Measurements from ENCODE around the gene SLC30A5. TPM values are rescaled to one million over a fixed set of nuclear protein-coding genes. Genes with fewer than 3 reads are reported as not detected.
"Not testable (repeated sequence)": the region's sequence is repeated elsewhere in the genome, so short reads cannot be mapped to it uniquely, and the experiment has no call there.

The SLC30A5 gene
- total RNA-seq, 4 donors from 2014 or later: 29.2 to 35.1 (median 32.5) TPM

DNA sequence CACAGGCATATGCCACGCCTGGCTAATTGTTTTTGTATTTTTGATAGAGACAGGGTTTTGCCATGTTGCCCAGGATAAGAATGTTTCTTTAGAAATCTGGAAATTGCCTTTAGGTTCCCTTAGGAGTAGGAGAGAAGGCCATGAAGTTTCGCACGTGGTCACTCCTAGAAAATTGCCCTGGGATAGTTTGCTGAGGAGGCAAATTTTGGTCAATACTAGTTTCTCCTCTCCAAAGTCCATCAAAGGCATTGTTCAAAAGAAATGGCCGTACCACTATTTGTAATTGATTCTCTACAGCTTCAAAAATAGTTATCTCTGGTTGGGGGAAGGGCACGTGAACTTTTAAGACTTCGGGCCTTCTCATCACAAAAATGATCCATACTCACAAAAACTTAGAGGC lies 845 bp upstream of the SLC30A5 start:
- H3K4me3 ChIP-seq: no peak overlapping the region
- 87% methylated on average over 6 of the region's 6 CpGs for WGBS
- TF ChIP-seq EP300 (IDR thresholded peaks at IDR 0.05) (no peak), CTCF (IDR thresholded peaks at IDR 0.05) (no peak), POLR2AphosphoS5 (IDR thresholded peaks at IDR 0.05) (no peak), POLR2A (IDR thresholded peaks at IDR 0.05; ENCODE audit: low read depth) (no peak)
- H3K27ac ChIP-seq (replicated peaks in 1 of 4): no peak overlapping the region
- H3K4me1 ChIP-seq: peaks cover 13 to 30% (median 27%) of the 10 kb centered on the region in 4 donors
- intact Hi-C loops (cut with DNase I): loop anchor here (5.0 kb wide), 3 partner anchors 51 to 239 kb away; partner anchors contain the start of gene CCDC125
- peaks cover 4 to 21% (median 12%) of the 10 kb centered on the region in 4 donors for H3K36me3 ChIP-seq
- no peak for DNase-seq (ENCODE audit: extremely low spot score)
- no peaks in the 10 kb centered on the region for H3K27me3 ChIP-seq
- no peaks in the 10 kb centered on the region for H3K9me3 ChIP-seq

GRCh38 chr5:69099302-69099701 lies 5.5 kb downstream of the SLC30A5 start:
- 80% methylated on average over 3 of the region's 3 CpGs for WGBS
- Histone ChIP-seq H3K9me3 (no peaks in the 10 kb centered on the region), H3K36me3 (peaks cover 8 to 61% (median 31%) of the 10 kb centered on the region in 4 donors), H3K4me3 (no peak overlapping the region), H3K4me1 (peaks cover 13 to 29% (median 25%) of the 10 kb centered on the region in 4 donors), H3K27ac (replicated peaks in 1 of 4) (no peak overlapping the region), H3K27me3 (no peaks in the 10 kb centered on the region)
- DNase-seq (ENCODE audit: extremely low spot score): no peak
- no peak for TF ChIP-seq POLR2A (IDR thresholded peaks at IDR 0.05; ENCODE audit: low read depth)
- TF ChIP-seq POLR2AphosphoS5 (IDR thresholded peaks at IDR 0.05): no peak
- TF ChIP-seq EP300 (IDR thresholded peaks at IDR 0.05): no peak
- no peak for TF ChIP-seq CTCF (IDR thresholded peaks at IDR 0.05)
- intact Hi-C loops (cut with DNase I): no loop called here

DNA sequence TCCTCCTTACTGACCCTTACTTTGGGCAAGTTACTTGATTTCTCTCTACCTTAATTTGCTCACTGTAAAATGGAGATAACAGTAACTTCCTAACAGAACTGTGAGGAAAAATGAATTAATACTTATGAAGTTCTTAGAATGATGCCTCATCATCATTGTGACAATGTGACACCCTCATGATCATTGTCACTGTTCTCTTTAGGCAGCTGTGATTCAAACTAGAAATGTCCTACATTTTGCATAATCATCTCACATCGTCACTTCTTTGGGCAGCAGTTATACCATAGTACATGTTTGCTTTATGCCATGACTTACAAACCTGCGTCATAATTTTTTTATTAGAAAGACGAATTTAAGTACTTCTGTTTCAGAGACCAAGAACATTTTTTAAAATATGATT lies 9.7 kb downstream of the SLC30A5 start:
- WGBS: 73% methylated on average over 3 of the region's 3 CpGs
- intact Hi-C loops (cut with DNase I): no loop called here
- peaks cover 34 to 83% (median 53%) of the 10 kb centered on the region in 4 donors for H3K36me3 ChIP-seq

GRCh38 chr5:69105996-69106906 lies 12.4 kb downstream of the SLC30A5 start:
- intact Hi-C loops (cut with DNase I): no loop called here
- H3K9me3 ChIP-seq: no peaks in the 10 kb centered on the region
- DNase-seq (ENCODE audit: extremely low spot score): no peak
- H3K27ac ChIP-seq (replicated peaks in 1 of 4): no peak overlapping the region
- H3K27me3 ChIP-seq: no peaks in the 10 kb centered on the region
- no peak overlapping the region for H3K4me3 ChIP-seq
- TF ChIP-seq EP300 (IDR thresholded peaks at IDR 0.05): no peak
- TF ChIP-seq POLR2AphosphoS5 (IDR thresholded peaks at IDR 0.05): no peak
- no peak for TF ChIP-seq CTCF (IDR thresholded peaks at IDR 0.05)
- no peak for TF ChIP-seq POLR2A (IDR thresholded peaks at IDR 0.05; ENCODE audit: low read depth)
- H3K36me3 ChIP-seq: peaks cover 53 to 93% (median 77%) of the 10 kb centered on the region in 4 donors
- WGBS: 94% methylated on average over 4 of the region's 4 CpGs
- no peaks in the 10 kb centered on the region for H3K4me1 ChIP-seq

More for the DNA sequence above, 9.7 kb downstream of the SLC30A5 start:
- TF ChIP-seq POLR2AphosphoS5 (IDR thresholded peaks at IDR 0.05): no peak
- no peak for TF ChIP-seq EP300 (IDR thresholded peaks at IDR 0.05)
- TF ChIP-seq CTCF (IDR thresholded peaks at IDR 0.05): no peak
- no peak for TF ChIP-seq POLR2A (IDR thresholded peaks at IDR 0.05; ENCODE audit: low read depth)
- H3K4me1 ChIP-seq: peaks cover 0 to 4% (median 0%) of the 10 kb centered on the region in 4 donors
- H3K9me3 ChIP-seq: no peaks in the 10 kb centered on the region
- DNase-seq (ENCODE audit: extremely low spot score): no peak
- no peak overlapping the region for H3K27ac ChIP-seq (replicated peaks in 1 of 4)
- H3K27me3 ChIP-seq: no peaks in the 10 kb centered on the region
- H3K4me3 ChIP-seq: no peak overlapping the region

DNA sequence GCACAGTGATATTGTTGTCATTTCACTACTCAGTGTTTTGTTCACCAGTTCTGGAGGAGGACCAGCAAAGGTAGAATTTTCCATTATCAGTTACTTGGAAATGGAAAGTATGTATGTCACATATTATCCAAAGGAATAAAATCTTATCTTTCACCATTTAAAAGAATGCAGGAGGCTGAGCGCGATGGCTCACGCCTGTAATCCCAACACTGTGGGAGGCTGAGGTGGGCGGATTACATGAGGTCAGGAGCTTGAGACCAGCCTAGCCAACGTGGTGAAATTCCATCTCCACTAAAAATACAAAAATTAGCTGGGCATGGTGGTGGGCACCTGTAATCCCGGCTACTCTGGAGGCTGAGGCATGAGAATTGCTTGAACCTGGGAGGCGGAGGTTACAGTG lies 14.6 kb downstream of the SLC30A5 start:
- H3K27ac ChIP-seq (replicated peaks in 1 of 4); DNase-seq (ENCODE audit: extremely low spot score); H3K27me3 ChIP-seq; H3K9me3 ChIP-seq; H3K4me1 ChIP-seq; intact Hi-C loops (cut with DNase I); H3K4me3 ChIP-seq: not testable (repeated sequence)
- WGBS: 98% methylated on average over 7 of the region's 7 CpGs
- peaks cover 57 to 99% (median 86%) of the 10 kb centered on the region in 4 donors for H3K36me3 ChIP-seq

Data from esophagus muscularis mucosa (tissue), 4 donors.